Stimulated activated CD4-positive, alpha-beta T cell treated with anti-CD3 and anti-CD28 coated beads, Interleukin-2, amount 100 ng/mL, for 24 hours (primary cell): ENCODE data around the gene APC2.
A peak's percentile ranks its signal among the peaks of the same experiment; 100 is the strongest.
"Not testable (repeated sequence)": the region's sequence is repeated elsewhere in the genome, so short reads cannot be mapped to it uniquely, and the experiment has no call there.

Source experiments
- DNase-seq, 2 donors: peaks; one replicate each; pipeline ENCODE4 v3.0.0-alpha.2; 2020

Gene APC2

GRCh38 chr19:1467490-1468273 is 17.8 kb downstream of the APC2 start:
- no peak for DNase-seq

GRCh38 chr19:1468274-1468820 is 18.4 kb downstream of the APC2 start:
- DNase-seq, result no peak

- peak; percentile 53 to 64 for DNase-seq
Observed at GRCh38 chr19:1468821-1469254, 18.9 kb downstream of the APC2 start.

GRCh38 chr19:1469255-1470054 is 19.5 kb downstream of the APC2 start:
- DNase-seq, result peak in 1 of 2 donors; percentile 50

- no peak for DNase-seq
Observed at GRCh38 chr19:1470055-1470304, 20.1 kb downstream of the APC2 start.

GRCh38 chr19:1470305-1471009 is 20.5 kb downstream of the APC2 start:
- peak; percentile 75 to 81 for DNase-seq

- peak in 1 of 2 donors; percentile 49 for DNase-seq
Observed at GRCh38 chr19:1471010-1471514, 21.1 kb downstream of the APC2 start.

- no peak for DNase-seq
Observed at GRCh38 chr19:1471515-1472160, 21.7 kb downstream of the APC2 start.

- DNase-seq, result no peak
Observed at GRCh38 chr19:1472231-1473084, 22.5 kb downstream of the APC2 start.

- DNase-seq, result no peak
Observed at GRCh38 chr19:1473085-1473851, 23.3 kb downstream of the APC2 start.

GRCh38 chr19:1474011-1474764 is 24.3 kb downstream of the APC2 start:
- no peak for DNase-seq

- DNase-seq, result no peak
Observed at GRCh38 chr19:1474765-1475351, 24.9 kb downstream of the APC2 start.

GRCh38 chr19:1475751-1476437 is 26.0 kb downstream of the APC2 start:
- DNase-seq, result no peak

GRCh38 chr19:1477056-1477455 is 27.1 kb downstream of the APC2 start:
- DNase-seq, result not testable (repeated sequence)

- peak; percentile 94 for DNase-seq
Observed at GRCh38 chr19:1478934-1479707, 29.2 kb downstream of the APC2 start, which contains the start of gene C19orf25. C19orf25 (minus strand) TSS chr19:1479215; CDS start chr19:1478903, 312 bp downstream.

- no peak for DNase-seq
Observed at GRCh38 chr19:1481224-1481892, 31.4 kb downstream of the APC2 start.

GRCh38 chr19:1481893-1482360 is 32.0 kb downstream of the APC2 start:
- DNase-seq, result no peak
